HCT116 (cell line): Measurements from ENCODE around the gene MANBA. TPM values are rescaled to one million over a fixed set of nuclear protein-coding genes. Genes with fewer than 3 reads are reported as not detected.
"Not testable (repeated sequence)": the region's sequence is repeated elsewhere in the genome, so short reads cannot be mapped to it uniquely, and the experiment has no call there.

Experiments used
- ATAC-seq: fragments of 200-7000 bp; cut with Tn5 transposase; 2 replicates; pipeline ENCODE4 v1.9.1; 2020; ENCODE audit warnings: mild to moderate bottlenecking, moderate library complexity
- BruUV-seq: library from RNA; stranded (reverse); fragments of 400-500 nt; replicated peaks from 2 replicates; lab custom pipeline; 2021; lab: Mats Ljungman, UMichigan
- CTCF ChIA-PET: fragments of 300-600 bp; sonication (Branson Sonifier 250); formaldehyde crosslinking; loops from one replicate; lab custom pipeline; 2021; ENCODE audit warnings: antibody characterized with exemption; lab: Charles Lee
- POLR2A ChIA-PET: fragments of 300-600, 350-600 bp; sonication (Branson Sonifier 250); formaldehyde crosslinking; loops from one replicate; lab custom pipeline; 2021; ENCODE audit warnings: antibody characterized with exemption; lab: Charles Lee
- RAD21 ChIA-PET, 2 experiments: fragments of 300-600 bp; sonication (Branson Sonifier 250); formaldehyde crosslinking; loops; one replicate each; lab custom pipeline; 2023; ENCODE audit warnings: low total read pairs in 2 of 2; ENCODE audit not compliant: uncharacterized antibody in 2 of 2, unreplicated experiment in 2 of 2, low non-redundant PET in 1 of 2; lab: Charles Lee
- DNase-seq: peaks from one replicate; pipeline ENCODE4 v3.0.0-alpha.2; 2010; ENCODE audit warnings: low read depth, low spot score
- H2AFZ ChIP-seq: fragments of 200-600 bp; shearing (Covaris generic), sonication (generic); 2 replicates; pipeline ENCODE4 v1.6.1; 2017; ENCODE audit warnings: low read depth, mixed run types, mixed read lengths, antibody characterized with exemption, low read length; ENCODE audit not compliant: poor library complexity, severe bottlenecking
- H3K27ac ChIP-seq: 2 replicates; pipeline ENCODE4 v1.5.1; 2012; ENCODE audit warnings: low read depth, low read length
- H3K27me3 ChIP-seq: fragments of 200-600 bp; sonication (generic); 2 replicates; pipeline ENCODE4 v1.6.1; 2016; ENCODE audit warnings: mixed run types, low read length, mixed read lengths; ENCODE audit not compliant: insufficient read depth
- H3K36me3 ChIP-seq, 2 experiments: fragments of 200-500 bp in 1 of 2; fragments of 200-600 bp in 1 of 2; sonication (Bioruptor generic) in 1 of 2; sonication (generic) in 1 of 2; 2 replicates each; pipeline versions ENCODE4 v1.5.1 to v1.6.1; 2014 to 2016; ENCODE audit warnings: low read length in 2 of 2, inconsistent platforms in 1 of 2, mixed read lengths in 1 of 2, mixed run types in 1 of 2; ENCODE audit not compliant: insufficient read depth in 2 of 2, control insufficient read depth in 1 of 2
- H3K4me1 ChIP-seq, 2 experiments: fragments of 200-600 bp in 1 of 2; sonication (generic) in 1 of 2; 2 replicates each; pipeline versions ENCODE4 v1.5.1 to v1.6.1; 2012 to 2017; ENCODE audit warnings: low read length in 2 of 2, inconsistent platforms in 1 of 2, mild to moderate bottlenecking in 1 of 2, mixed read lengths in 1 of 2, mixed run types in 1 of 2, moderate library complexity in 1 of 2; ENCODE audit not compliant: insufficient read depth in 2 of 2, control insufficient read depth in 1 of 2
- H3K4me2 ChIP-seq: fragments of 200-600 bp; sonication (generic); 2 replicates; pipeline ENCODE4 v1.6.1; 2017; ENCODE audit warnings: mixed run types, low read length, mixed read lengths
- H3K4me3 ChIP-seq, 2 experiments: fragments of 200-600 bp in 1 of 2; sonication (generic) in 1 of 2; replicated peaks in 1 of 2; 2 replicates each; pipeline ENCODE4 v1.5.1; 2011 to 2016; ENCODE audit warnings: low read length in 2 of 2, control low read depth in 1 of 2, low read depth in 1 of 2, mild to moderate bottlenecking in 1 of 2, mixed read lengths in 1 of 2, mixed run types in 1 of 2
- H3K79me2 ChIP-seq: fragments of 200-600 bp; sonication (generic); 2 replicates; pipeline ENCODE4 v1.6.1; 2017; ENCODE audit warnings: mild to moderate bottlenecking, mixed run types, low read length, moderate library complexity, mixed read lengths; ENCODE audit not compliant: insufficient read depth
- H3K9ac ChIP-seq: fragments of 200-600 bp; sonication (generic); 2 replicates; pipeline ENCODE4 v1.6.1; 2016; ENCODE audit warnings: low read length, mixed read lengths
- H3K9me2 ChIP-seq: fragments of 200-600 bp; sonication (generic), shearing (Covaris generic); 2 replicates; pipeline ENCODE4 v1.6.1; 2017; ENCODE audit warnings: mixed run types, mild to moderate bottlenecking, moderate library complexity; ENCODE audit not compliant: insufficient read depth
- H3K9me3 ChIP-seq, 2 experiments: fragments of 200-500 bp in 1 of 2; fragments of 200-600 bp in 1 of 2; sonication (Bioruptor generic) in 1 of 2; sonication (generic) in 1 of 2; 2 replicates each; pipeline ENCODE4 v1.6.1; 2014 to 2017; ENCODE audit warnings: low read length in 2 of 2, mixed read lengths in 2 of 2, inconsistent platforms in 1 of 2, low read depth in 1 of 2, mild to moderate bottlenecking in 1 of 2, mixed run types in 1 of 2, moderate library complexity in 1 of 2; ENCODE audit not compliant: control insufficient read depth in 1 of 2, insufficient read depth in 1 of 2
- H4K20me1 ChIP-seq: fragments of 200-600 bp; sonication (generic), shearing (Covaris generic); 2 replicates; pipeline ENCODE4 v1.6.1; 2017; ENCODE audit warnings: mixed run types, mild to moderate bottlenecking, moderate library complexity; ENCODE audit not compliant: insufficient read depth
- CBX3 ChIP-seq: IDR thresholded peaks from 2 replicates; pipeline ENCODE4 v1.6.1; 2012; ENCODE audit warnings: low read depth
- CTCF ChIP-seq, 3 experiments: fragments of 200-600 bp in 1 of 3; sonication (generic) in 1 of 3; IDR thresholded peaks in 2 of 3; conservative IDR thresholded peaks in 1 of 3; 2 replicates each; pipeline ENCODE4 v1.5.1; 2012 to 2017; ENCODE audit warnings: low read depth in 2 of 3, low read length in 2 of 3, antibody characterized with exemption in 1 of 3, borderline replicate concordance in 1 of 3, control low read depth in 1 of 3, mild to moderate bottlenecking in 1 of 3, mixed read lengths in 1 of 3, mixed run types in 1 of 3, moderate library complexity in 1 of 3; ENCODE audit not compliant: insufficient read depth in 1 of 3
- JUND ChIP-seq: IDR thresholded peaks from 2 replicates; pipeline ENCODE4 v1.6.1; 2012
- RAD21 ChIP-seq: IDR thresholded peaks from 2 replicates; pipeline ENCODE4 v1.6.1; 2012; ENCODE audit warnings: low read depth, mild to moderate bottlenecking
- TCF7L2 ChIP-seq: IDR thresholded peaks from 2 replicates; pipeline ENCODE4 v1.7.0; 2011; ENCODE audit warnings: borderline replicate concordance, inconsistent platforms; ENCODE audit not compliant: insufficient read depth, insufficient read length; ENCODE audit errors: extremely low read depth
- intact Hi-C: fragments of 100-400 bp; cut with micrococcal nuclease; formaldehyde crosslinking; loops from 2 replicates; pipeline ENCODE4 v1.10.0; 2022
- total RNA-seq: library from RNA; stranded (reverse); gene quantifications from one replicate; pipeline ENCODE4 v1.2.1, GENCODE V29; 2021; ENCODE audit not compliant: unreplicated experiment

The MANBA gene
- total RNA-seq, 1 experiment from 2014 or later: 21.3 TPM

- peak; percentile 52 for ATAC-seq
- DNase-seq: no peak
- Histone ChIP-seq H3K4me2 (no peak overlapping the region), H3K9ac (no peak overlapping the region), H2AFZ (no peak overlapping the region), H3K27me3 (no peaks in the 10 kb centered on the region), H3K4me1 (peaks cover 3 to 11% of the 10 kb centered on the region in 2 experiments; a peak in 1 of 4 replicates), H3K27ac (no peak overlapping the region), H3K79me2 (no peaks in the 10 kb centered on the region)
- intact Hi-C loops: no loop called here
- CTCF ChIA-PET: interaction anchor here (2.3 kb wide), 1 partner anchor 13 kb away, joined by 6 read pairs; no protein-coding TSS in a partner anchor
- TF ChIP-seq JUND: 0 out of 2 replicates have a peak, but pooled peaks have one; percentile 17
- TF ChIP-seq TCF7L2: no peak
- TF ChIP-seq, all 23 proteins: peak for 1
- peaks cover 0 to 5% of the 10 kb centered on the region in 2 experiments; a peak in 1 of 4 replicates for H3K9me3 ChIP-seq
- no peak overlapping the region for H3K4me3 ChIP-seq
- no TSS peak for BruUV-seq
- ChIA-PET RAD21 (no interaction called here), POLR2A (no interaction called here)
- no peaks in the 10 kb centered on the region; a peak in 1 of 4 replicates for H3K36me3 ChIP-seq
- H3K9me2 ChIP-seq: no peaks in the 10 kb centered on the region
- H4K20me1 ChIP-seq: no peaks in the 10 kb centered on the region
Observed at GRCh38 chr4:102717448-102718092, 43.2 kb downstream of the MANBA start.

GRCh38 chr4:102715057-102715456, 45.7 kb downstream of the MANBA start:
- ChIA-PET RAD21 (no interaction called here), CTCF (interaction anchor here (2.3 kb wide), 1 partner anchor 16 kb away, joined by 6 read pairs; no protein-coding TSS in a partner anchor), POLR2A (no interaction called here)
- intact Hi-C loops: no loop called here
- Histone ChIP-seq H3K9me3 (peaks cover 0 to 5% of the 10 kb centered on the region in 2 experiments; a peak in 1 of 4 replicates), H3K79me2 (no peaks in the 10 kb centered on the region), H3K4me3 (no peak overlapping the region), H3K4me1 (peaks cover 3 to 11% of the 10 kb centered on the region in 2 experiments; a peak in 1 of 4 replicates), H4K20me1 (no peaks in the 10 kb centered on the region), H2AFZ (no peak overlapping the region), H3K9me2 (no peaks in the 10 kb centered on the region), H3K27me3 (no peaks in the 10 kb centered on the region), H3K27ac (no peak overlapping the region), H3K4me2 (no peak overlapping the region), H3K9ac (no peak overlapping the region), H3K36me3 (no peaks in the 10 kb centered on the region; a peak in 1 of 4 replicates)
- no peak for DNase-seq
- no TSS peak for BruUV-seq
- peak; percentile 66 for ATAC-seq
- TF ChIP-seq RAD21 (peak; percentile 15; the same call in 1 of the 2 replicates), CTCF (IDR thresholded peaks at IDR 0.05 in 2 of 3, conservative IDR thresholded peaks at IDR 0.05 in 1 of 3; ENCODE audit: borderline replicate concordance in 1 of 3, insufficient read depth in 1 of 3, low read depth in 2 of 3, low read length in 2 of 3) (peak in 2 of 3 experiments; percentile 27 to 30; a peak in 2 of 6 replicates), CBX3 (no peak)

- BruUV-seq, H3K27me3 ChIP-seq, H3K79me2 ChIP-seq, intact Hi-C loops, H4K20me1 ChIP-seq, POLR2A ChIA-PET, RAD21 ChIA-PET, H3K9ac ChIP-seq, CTCF ChIA-PET, H3K9me3 ChIP-seq, H3K9me2 ChIP-seq, H3K4me2 ChIP-seq, H2AFZ ChIP-seq, DNase-seq, H3K27ac ChIP-seq, H3K36me3 ChIP-seq, H3K4me3 ChIP-seq, ATAC-seq: not testable (repeated sequence)
- peaks cover 3 to 11% of the 10 kb centered on the region in 2 experiments; a peak in 1 of 4 replicates for H3K4me1 ChIP-seq
Observed at GRCh38 chr4:102713774-102714173, 47.0 kb downstream of the MANBA start.
